OCI-M2 (cell line): ENCODE results near the gene C2CD2.

ENCODE experiments used
- DNase-seq: peaks from one replicate; lab custom pipeline; 2025; ENCODE audit not compliant: unreplicated experiment; lab: John Stamatoyannopoulos, UW

The C2CD2 gene

GRCh38 chr21:41848958-41849580, 104.7 kb downstream of the C2CD2 start:
- no peak for DNase-seq

DNA sequence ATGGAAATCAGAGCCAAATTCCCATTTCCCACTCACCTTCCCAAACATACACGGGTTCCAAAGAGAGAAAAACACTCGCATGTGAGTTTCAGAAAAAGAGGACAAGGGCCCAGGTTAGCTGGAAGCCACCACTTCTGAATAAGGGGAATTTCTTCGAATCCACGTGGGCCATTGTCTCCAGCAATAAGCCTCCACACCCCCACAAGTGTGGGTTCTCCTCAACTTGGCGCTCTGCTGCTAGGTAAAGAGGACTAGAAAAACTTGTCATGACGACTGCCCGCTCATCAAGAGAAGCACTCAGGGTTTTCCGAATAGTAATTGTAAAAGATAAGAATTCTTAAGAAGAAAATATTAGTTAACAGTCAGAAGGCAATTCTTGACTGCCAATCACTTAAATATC, 105.3 kb downstream of the C2CD2 start:
- DNase-seq = no peak

DNA sequence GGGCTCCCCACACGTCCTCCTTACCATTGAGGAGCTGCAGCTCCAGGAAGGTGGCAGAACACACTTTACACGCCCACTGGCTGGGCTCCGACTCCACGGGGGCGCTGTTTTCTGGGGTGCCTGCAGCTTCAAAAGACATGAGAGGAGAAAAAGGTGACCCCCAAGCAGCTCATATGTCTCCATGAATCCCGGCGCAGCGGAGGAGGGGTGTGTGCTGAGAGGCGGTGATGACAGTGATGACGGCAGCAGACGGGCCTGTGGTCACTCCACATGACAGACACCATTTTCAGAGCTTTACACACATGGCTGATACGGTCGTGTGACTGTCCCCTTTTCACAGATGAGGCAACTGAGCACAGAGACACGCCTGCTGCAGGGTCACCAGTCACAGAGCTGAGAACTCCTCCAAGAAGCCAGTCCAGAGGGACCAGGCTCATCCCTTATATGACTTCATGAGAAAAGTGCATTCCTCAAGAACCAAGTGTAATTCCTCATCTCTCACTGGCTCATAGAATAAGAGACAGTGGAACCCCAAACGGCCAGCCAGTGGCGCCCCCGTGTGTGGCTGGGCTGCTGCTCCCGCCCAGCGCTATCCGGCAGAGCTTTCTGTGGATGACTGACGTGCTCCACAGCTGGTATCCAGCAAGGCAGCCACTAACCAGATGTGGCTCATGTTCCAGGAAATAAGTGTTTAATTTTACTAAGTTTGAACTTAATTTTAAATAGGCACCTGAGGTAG, 106.6 kb downstream of the C2CD2 start:
- DNase-seq = no peak

DNA sequence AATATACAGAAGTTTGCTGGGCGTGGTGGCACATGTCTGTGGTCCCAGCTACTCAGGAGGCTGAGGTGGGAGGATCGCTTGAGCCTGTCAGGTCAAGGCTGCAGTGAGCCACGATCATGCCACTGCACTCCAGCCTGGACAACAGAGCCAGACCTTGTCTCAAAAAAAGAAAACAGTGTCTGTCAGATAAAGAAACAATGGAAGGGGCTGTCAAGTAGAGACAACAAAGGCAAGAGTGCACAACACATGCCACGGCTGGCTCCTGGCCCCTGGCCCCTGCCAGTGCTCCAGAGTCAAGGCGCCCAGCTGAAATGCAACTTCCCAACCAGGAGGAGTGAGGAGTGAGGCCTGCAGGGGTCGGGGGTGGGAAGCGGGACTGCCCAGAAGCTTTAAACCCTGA, 107.3 kb downstream of the C2CD2 start:
- no peak for DNase-seq

DNA sequence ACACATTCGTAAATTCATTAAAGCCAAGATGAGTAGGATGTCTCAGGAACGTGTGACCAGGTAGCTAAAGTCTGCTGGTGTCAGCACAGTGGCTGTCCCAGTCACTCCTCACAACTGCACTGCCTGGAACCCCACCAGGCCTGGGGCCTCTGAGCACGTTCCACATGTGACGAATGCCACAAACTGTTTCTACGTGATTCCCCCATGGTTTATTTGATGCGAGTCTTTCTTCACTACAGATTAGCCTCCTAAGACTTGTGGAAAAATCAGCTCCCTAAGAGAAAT, 107.8 kb downstream of the C2CD2 start:
- no peak for DNase-seq

GRCh38 chr21:41845310-41846032, 108.3 kb downstream of the C2CD2 start:
- no peak for DNase-seq

DNA sequence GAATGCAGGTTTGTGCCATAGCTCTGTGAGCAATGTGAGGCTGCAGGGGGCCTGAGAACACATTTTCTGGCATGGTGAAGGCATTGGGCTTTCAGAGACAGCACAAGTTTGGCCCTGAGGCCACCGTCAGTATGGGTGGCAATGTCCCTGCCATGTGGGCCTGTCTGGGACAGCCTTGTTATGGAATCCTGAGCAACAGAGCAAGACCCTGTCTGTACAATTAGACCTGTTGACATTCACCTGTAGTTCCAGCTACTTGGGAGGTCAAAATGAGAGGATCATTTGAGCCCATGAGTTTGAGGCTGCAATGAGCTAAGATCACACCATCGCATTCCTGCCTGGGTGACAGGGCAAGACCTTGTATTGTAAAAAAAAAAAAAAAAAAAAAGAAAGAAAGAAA, 110.2 kb downstream of the C2CD2 start:
- no peak for DNase-seq

DNA sequence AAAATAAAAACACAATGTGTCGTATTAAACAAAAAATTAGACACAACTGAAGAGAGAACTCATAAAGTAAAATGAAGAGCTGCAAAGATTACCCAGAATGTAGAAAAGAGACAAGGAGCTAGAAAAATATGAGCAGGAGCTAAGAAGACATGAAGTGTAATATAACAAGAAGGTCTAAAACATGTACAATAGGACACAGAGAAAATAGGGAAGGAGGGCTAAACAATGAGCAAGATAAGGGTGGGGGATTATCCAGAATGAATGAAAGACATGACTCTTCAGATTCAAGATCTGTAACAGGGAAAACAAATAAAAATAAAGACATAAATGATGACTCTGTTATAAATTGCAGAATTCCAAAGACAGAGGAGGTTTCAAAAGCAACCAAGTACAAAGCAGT, 112.9 kb downstream of the C2CD2 start:
- DNase-seq = no peak

DNA sequence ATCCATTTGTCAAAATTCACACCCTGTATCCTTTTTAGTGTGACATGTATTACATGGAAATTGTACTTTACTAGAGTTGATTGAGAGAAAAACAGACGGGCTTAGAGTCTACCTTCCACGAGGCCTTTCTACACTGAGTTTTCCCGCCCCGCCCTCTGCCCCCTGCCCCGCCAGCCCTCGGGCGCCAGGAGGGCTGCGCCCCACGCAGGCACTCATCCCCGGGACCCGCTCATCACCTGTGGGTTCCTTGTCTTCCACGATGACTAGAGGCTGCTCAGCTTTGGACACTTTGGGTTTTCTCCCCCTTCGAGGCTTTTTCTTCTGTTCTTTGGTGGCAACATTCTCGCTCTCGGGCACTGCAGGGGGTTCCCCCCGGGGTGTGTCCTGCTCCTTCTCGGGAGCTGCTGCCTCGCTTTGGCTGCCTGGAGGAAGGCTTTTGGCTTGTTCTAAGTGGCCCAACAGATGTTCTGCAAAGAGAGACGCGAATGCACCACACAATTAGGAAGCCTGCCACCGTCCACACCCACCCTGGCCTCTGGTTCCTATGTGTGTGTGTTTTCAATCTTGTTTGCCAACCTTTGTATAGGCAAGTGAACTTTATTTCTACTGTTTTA, 114.3 kb downstream of the C2CD2 start:
- DNase-seq = no peak

DNA sequence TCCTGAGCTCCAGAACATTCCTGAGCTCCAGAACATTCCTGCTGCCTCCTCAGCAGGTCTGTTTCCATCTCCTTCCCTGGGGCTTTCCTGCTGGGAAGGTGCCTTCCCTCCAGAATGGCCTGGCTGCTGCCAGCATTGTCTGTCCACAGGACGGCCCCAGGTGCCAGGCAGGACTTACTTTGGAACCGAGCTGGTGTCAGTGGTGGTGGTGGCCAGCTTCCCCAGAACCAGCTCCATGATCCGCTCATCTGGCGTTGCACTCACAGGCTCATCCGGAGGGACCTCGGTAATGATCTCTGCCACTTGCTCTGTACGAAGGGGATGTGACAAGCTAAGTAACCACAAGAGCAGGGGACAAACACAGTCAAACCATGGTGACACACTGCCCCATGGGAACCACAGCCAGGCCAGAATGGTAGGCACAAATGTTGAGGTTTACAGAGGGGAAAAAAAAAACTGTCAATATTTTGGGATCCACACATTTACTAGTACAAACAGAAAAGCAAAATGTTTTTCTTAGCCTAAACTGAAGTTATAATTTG, 116.0 kb downstream of the C2CD2 start:
- DNase-seq = no peak

GRCh38 chr21:41836166-41837015, 117.4 kb downstream of the C2CD2 start:
- no peak for DNase-seq

GRCh38 chr21:41835711-41836154, 118.1 kb downstream of the C2CD2 start:
- DNase-seq = no peak
